Endothelial cell (in vitro differentiated cells): ENCODE results near the gene SDSL. TPM values are rescaled to one million over a fixed set of nuclear protein-coding genes. Genes with fewer than 3 reads are reported as not detected.
A peak's percentile ranks its signal among the peaks of the same experiment; 100 is the strongest.

Source experiments
- DNase-seq: peaks from one replicate; pipeline ENCODE4 v3.0.0; 2021; ENCODE audit warnings: low spot score
- H3K27ac Mint-ChIP-seq: one replicate; pipeline ENCODE4 v1.8.0; 2021; ENCODE audit warnings: mixed read lengths, inconsistent platforms; ENCODE audit not compliant: unreplicated experiment
- H3K27me3 Mint-ChIP-seq: one replicate; pipeline ENCODE4 v1.8.0; 2021; ENCODE audit warnings: mild to moderate bottlenecking, moderate library complexity, mixed read lengths, inconsistent platforms; ENCODE audit not compliant: unreplicated experiment
- H3K36me3 Mint-ChIP-seq: one replicate; pipeline ENCODE4 v1.8.0; 2021; ENCODE audit warnings: mild to moderate bottlenecking, low read depth, mixed read lengths, inconsistent platforms; ENCODE audit not compliant: unreplicated experiment
- H3K4me1 Mint-ChIP-seq: one replicate; pipeline ENCODE4 v1.8.0; 2021; ENCODE audit warnings: mild to moderate bottlenecking, mixed read lengths, inconsistent platforms; ENCODE audit not compliant: unreplicated experiment
- H3K4me3 Mint-ChIP-seq: one replicate; pipeline ENCODE4 v1.8.0; 2021; ENCODE audit warnings: mild to moderate bottlenecking, mixed read lengths, inconsistent platforms; ENCODE audit not compliant: unreplicated experiment
- H3K9me3 Mint-ChIP-seq: one replicate; pipeline ENCODE4 v1.8.0; 2021; ENCODE audit warnings: mixed read lengths, inconsistent platforms; ENCODE audit not compliant: unreplicated experiment
- total RNA-seq: library from RNA; stranded (reverse); fragmentation: NEBNext Ultra II Directional; extraction: Animal tissue kit (Norgen Biotek cat#: 25700); gene quantifications from one replicate; pipeline ENCODE4 v1.2.1, GENCODE V29; 2021; ENCODE audit not compliant: unreplicated experiment
- TF ChIP-seq, protein P1 (sequence below): fragments of 200-600 bp; sonication (generic); IDR thresholded peaks from one replicate; pipeline ENCODE4 v1.5.0; 2021; ENCODE audit warnings: antibody characterized with exemption; ENCODE audit not compliant: unreplicated experiment

Gene SDSL
- total RNA-seq, 1 donor from 2014 or later, result 1.3 TPM

DNA sequence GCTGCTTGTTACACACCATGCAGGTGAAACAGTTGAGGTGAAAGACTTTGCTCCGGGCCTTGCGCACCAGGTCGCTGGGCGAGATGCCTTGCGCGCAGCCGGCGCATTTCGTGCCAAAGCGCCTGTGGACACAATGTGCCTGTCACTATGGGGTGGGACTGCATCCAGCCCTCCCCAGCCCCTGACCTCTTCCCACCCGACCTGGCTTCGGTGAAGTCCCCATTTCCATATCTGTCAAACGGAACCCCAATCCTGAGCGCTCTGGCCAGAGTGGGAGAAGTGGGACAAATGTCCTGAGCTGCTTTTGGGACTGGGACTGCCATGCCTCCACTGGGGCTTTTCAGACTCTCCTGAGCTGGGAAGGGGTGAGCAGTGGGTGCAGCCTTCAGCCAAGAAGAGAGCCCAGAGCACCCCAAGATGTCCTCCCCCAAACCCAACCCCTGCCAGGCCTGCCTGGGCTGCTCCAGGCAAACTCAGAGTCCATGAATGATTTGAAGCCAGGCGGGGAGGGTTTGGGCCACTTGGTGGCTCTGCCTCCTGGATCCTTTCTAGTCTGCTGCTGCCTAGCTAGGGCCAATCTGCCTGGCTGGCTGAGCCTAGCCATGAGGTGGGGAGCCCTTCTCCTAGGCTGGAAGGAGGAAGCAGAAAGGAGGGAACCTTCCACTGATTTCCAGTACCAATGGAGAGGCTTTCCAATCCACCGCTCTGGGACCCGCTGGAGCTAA, 47.2 kb downstream of the SDSL start:
- TF ChIP-seq, protein P1, sequence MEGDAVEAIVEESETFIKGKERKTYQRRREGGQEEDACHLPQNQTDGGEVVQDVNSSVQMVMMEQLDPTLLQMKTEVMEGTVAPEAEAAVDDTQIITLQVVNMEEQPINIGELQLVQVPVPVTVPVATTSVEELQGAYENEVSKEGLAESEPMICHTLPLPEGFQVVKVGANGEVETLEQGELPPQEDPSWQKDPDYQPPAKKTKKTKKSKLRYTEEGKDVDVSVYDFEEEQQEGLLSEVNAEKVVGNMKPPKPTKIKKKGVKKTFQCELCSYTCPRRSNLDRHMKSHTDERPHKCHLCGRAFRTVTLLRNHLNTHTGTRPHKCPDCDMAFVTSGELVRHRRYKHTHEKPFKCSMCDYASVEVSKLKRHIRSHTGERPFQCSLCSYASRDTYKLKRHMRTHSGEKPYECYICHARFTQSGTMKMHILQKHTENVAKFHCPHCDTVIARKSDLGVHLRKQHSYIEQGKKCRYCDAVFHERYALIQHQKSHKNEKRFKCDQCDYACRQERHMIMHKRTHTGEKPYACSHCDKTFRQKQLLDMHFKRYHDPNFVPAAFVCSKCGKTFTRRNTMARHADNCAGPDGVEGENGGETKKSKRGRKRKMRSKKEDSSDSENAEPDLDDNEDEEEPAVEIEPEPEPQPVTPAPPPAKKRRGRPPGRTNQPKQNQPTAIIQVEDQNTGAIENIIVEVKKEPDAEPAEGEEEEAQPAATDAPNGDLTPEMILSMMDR, result no peak
- peaks cover 48% of the 10 kb centered on the region for H3K27me3 Mint-ChIP-seq
- H3K27ac Mint-ChIP-seq, result no peak overlapping the region
- DNase-seq, result no peak
- no peaks in the 10 kb centered on the region for H3K36me3 Mint-ChIP-seq
- H3K4me1 Mint-ChIP-seq, result peaks cover 13% of the 10 kb centered on the region
- no peaks in the 10 kb centered on the region for H3K9me3 Mint-ChIP-seq
- no peak overlapping the region for H3K4me3 Mint-ChIP-seq

DNA sequence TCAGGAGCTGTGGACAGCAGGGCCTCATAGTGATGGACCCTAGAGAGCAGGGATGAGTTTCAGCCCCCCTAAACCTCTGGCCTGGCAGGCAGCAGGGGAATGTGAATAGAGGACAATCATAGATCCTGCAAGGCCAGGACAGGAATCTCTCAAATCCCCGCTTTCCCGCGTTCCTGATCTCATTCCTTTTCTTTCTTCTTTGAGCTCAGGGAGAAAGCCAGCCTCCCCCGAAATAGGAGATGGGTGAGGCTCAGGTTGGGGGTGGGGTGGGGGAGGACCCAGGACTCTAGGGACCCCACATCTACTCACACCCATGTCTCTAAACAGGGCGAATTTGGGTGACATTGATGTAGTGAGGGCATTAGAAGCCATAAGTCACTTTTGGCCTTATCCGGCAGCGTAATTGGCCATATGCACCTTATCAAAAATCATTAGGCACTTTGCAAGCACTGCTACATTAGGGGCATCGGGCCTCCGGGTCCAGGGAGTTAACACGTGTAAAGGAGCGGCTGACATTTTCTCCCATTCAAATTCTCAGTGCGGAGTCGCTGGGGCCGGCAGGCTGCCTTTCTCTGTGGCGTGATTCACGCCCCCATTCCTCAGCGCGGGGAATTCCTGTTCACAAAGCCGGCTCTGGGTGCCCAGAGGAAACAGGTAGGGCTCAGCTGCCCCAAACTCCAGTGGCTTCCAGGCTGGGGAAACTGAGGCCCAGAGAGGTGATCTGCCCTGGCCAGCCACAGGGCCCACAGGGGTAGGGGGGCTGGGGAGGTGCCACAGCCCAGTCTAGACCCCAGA, 48.0 kb downstream of the SDSL start:
- TF ChIP-seq, protein P1, result no peak
- DNase-seq, result no peak
- H3K4me3 Mint-ChIP-seq, result no peak overlapping the region
- no peak overlapping the region for H3K27ac Mint-ChIP-seq
- H3K4me1 Mint-ChIP-seq, result peaks cover 13% of the 10 kb centered on the region
- H3K36me3 Mint-ChIP-seq, result no peaks in the 10 kb centered on the region
- H3K9me3 Mint-ChIP-seq, result no peaks in the 10 kb centered on the region
- peaks cover 49% of the 10 kb centered on the region for H3K27me3 Mint-ChIP-seq

DNA sequence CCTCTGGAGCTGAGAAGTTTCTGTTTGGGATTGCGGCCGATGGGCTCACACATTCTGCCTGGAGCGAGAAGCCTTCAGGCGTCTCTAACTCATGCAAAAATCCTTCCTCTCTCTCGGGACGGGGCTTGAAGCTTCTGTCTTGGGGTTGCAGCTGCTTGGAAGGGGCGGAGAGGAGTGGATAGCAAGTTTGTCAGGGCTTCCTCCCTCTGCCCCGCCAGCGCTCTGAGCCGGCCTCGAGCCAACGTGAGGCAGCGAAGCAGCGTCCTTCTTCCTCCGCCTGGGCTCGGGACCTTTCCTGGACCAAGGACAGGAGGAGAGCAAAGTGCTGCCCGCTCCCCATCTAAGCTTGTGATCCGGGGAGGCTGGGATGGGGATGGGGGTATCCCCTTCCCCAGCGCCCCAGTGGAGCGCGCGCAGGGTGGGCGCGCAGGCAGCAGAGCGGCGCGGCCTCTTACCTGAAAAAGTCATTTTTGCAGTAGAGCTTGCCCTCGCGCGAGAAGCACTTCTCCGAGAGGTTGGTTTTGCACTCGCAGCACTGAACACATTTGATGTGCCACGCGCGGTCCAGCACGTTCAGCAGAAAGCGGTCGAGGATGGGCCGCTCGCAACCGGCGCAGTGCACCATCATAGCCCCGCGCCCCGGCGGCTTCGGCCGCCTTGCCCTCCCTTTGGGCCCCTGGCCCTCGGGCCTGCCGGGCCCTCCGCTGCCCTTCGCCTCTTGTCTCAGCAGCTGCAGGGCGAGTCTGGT, 48.9 kb downstream of the SDSL start:
- no peaks in the 10 kb centered on the region for H3K36me3 Mint-ChIP-seq
- H3K27ac Mint-ChIP-seq, result no peak overlapping the region
- H3K4me1 Mint-ChIP-seq, result peaks cover 12% of the 10 kb centered on the region
- no peak overlapping the region for H3K4me3 Mint-ChIP-seq
- TF ChIP-seq, protein P1, result no peak
- peaks cover 53% of the 10 kb centered on the region for H3K27me3 Mint-ChIP-seq
- DNase-seq, result peak; percentile 24
- no peaks in the 10 kb centered on the region for H3K9me3 Mint-ChIP-seq

DNA sequence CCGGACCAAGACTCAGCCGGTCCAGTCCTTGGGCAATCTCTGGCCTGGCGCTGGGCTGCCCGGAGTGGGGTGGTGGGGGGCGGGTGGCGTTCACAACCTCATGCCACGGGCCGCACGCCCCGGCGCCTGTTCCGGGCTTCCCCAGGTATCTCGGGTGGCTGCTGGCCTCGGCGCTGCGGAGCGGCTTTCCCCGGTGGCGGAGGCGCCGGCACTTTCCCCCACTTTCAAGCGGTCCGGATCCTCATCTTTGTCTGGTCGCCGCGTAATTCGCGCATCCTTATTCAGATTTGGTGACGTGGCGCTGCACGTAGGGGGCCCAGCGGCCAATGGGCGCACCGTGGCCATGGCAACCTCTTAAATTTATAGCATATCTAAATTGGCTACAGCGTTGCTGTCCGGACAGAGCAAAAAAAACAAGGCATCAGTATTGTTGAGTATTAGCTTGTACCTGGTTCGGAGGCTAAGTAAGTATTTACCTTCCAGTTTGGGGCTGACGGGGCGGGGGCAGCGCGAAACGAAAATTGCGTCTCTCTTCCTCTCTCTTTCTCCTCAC, 49.5 kb downstream of the SDSL start, which contains the start of gene LHX5:
Gene LHX5, minus strand, starts transcription at position 253 of the 553 bp plus-strand sequence. CDS start 373 bp downstream, outside the sequence.
- Mint-ChIP-seq H3K27ac (no peak within 1 kb of the TSS), H3K4me3 (no peak within 1 kb of the TSS)

More for the DNA sequence above, 49.5 kb downstream of the SDSL start, which contains the start of gene LHX5:
- DNase-seq, result no peak
- TF ChIP-seq, protein P1, result no peak
- peaks cover 10% of the 10 kb centered on the region for H3K4me1 Mint-ChIP-seq
- H3K9me3 Mint-ChIP-seq, result no peaks in the 10 kb centered on the region
- no peaks in the 10 kb centered on the region for H3K36me3 Mint-ChIP-seq
- peaks cover 50% of the 10 kb centered on the region for H3K27me3 Mint-ChIP-seq
